Measurements from ENCODE around the gene PCF11. TPM values are rescaled to one million over a fixed set of nuclear protein-coding genes. Genes with fewer than 3 reads are reported as not detected.

PCF11 gene
- total RNA-seq, 1 experiment from 2014 or later: 41.9 TPM

GRCh38 chr11:83156144-83156995 lies 561 bp upstream of the PCF11 start (continued):
- TF ChIP-seq, protein P1, sequence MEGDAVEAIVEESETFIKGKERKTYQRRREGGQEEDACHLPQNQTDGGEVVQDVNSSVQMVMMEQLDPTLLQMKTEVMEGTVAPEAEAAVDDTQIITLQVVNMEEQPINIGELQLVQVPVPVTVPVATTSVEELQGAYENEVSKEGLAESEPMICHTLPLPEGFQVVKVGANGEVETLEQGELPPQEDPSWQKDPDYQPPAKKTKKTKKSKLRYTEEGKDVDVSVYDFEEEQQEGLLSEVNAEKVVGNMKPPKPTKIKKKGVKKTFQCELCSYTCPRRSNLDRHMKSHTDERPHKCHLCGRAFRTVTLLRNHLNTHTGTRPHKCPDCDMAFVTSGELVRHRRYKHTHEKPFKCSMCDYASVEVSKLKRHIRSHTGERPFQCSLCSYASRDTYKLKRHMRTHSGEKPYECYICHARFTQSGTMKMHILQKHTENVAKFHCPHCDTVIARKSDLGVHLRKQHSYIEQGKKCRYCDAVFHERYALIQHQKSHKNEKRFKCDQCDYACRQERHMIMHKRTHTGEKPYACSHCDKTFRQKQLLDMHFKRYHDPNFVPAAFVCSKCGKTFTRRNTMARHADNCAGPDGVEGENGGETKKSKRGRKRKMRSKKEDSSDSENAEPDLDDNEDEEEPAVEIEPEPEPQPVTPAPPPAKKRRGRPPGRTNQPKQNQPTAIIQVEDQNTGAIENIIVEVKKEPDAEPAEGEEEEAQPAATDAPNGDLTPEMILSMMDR (IDR thresholded peaks at IDR 0.05 in 2 of 3, conservative IDR thresholded peaks at IDR 0.05 in 1 of 3; ENCODE audit: borderline replicate concordance in 1 of 3, insufficient read depth in 1 of 3, low read depth in 2 of 3, low read length in 2 of 3): no peak
- TF ChIP-seq CBX3 (IDR thresholded peaks at IDR 0.05; ENCODE audit: low read depth): peak; percentile 49; the same call in 1 of the 2 replicates

GRCh38 chr11:83157594-83158356 lies 844 bp downstream of the PCF11 start:
- Histone ChIP-seq H3K9me2 (ENCODE audit: insufficient read depth) (no peaks in the 10 kb centered on the region), H3K9ac (ENCODE audit: low read length) (peak overlapping the region; percentile 96), H3K4me1 (ENCODE audit: control insufficient read depth in 1 of 2, insufficient read depth in 2 of 2, low read length in 2 of 2) (peaks cover 5 to 28% of the 10 kb centered on the region in 2 experiments; a peak in 3 of 4 replicates), H3K36me3 (ENCODE audit: control insufficient read depth in 1 of 2, insufficient read depth in 2 of 2, low read length in 2 of 2) (peaks cover 19% of the 10 kb centered on the region in 2 experiments), H2AFZ (ENCODE audit: low read depth, low read length, poor library complexity, severe bottlenecking) (no peak overlapping the region), H3K79me2 (ENCODE audit: insufficient read depth, low read length) (peaks cover 58% of the 10 kb centered on the region), H3K4me3 (replicated peaks in 1 of 2; ENCODE audit: low read depth in 1 of 2, low read length in 2 of 2) (peak overlapping the region; percentile 96 to 97), H4K20me1 (ENCODE audit: insufficient read depth) (peaks cover 27% of the 10 kb centered on the region; the same call in 1 of the 2 replicates), H3K4me2 (ENCODE audit: low read length) (peak overlapping the region; percentile 91), H3K9me3 (ENCODE audit: control insufficient read depth in 1 of 2, insufficient read depth in 1 of 2, low read depth in 1 of 2, low read length in 2 of 2) (no peaks in the 10 kb centered on the region), H3K27me3 (ENCODE audit: insufficient read depth, low read length) (no peaks in the 10 kb centered on the region), H3K27ac (ENCODE audit: low read depth, low read length) (peak overlapping the region; percentile 88)
- ChIA-PET CTCF (no interaction called here), RAD21 (ENCODE audit: low non-redundant PET in 1 of 2, low total read pairs in 2 of 2, uncharacterized antibody in 2 of 2, unreplicated experiment in 2 of 2) (no interaction called here), POLR2A (interaction anchor here (0.5 to 2.3 kb wide), 4 partner anchors 16 to 172 kb away, joined by 3 to 10 read pairs (median 6); no protein-coding TSS in a partner anchor)
- TF ChIP-seq TCF7L2 (IDR thresholded peaks at IDR 0.05; ENCODE audit: borderline replicate concordance, extremely low read depth, insufficient read depth, insufficient read length): peak; percentile 2
- TF ChIP-seq SRF (IDR thresholded peaks at IDR 0.05; ENCODE audit: low read depth): no peak
- peak; percentile 48 for TF ChIP-seq ZFX (IDR thresholded peaks at IDR 0.05)
- TF ChIP-seq, protein P2, sequence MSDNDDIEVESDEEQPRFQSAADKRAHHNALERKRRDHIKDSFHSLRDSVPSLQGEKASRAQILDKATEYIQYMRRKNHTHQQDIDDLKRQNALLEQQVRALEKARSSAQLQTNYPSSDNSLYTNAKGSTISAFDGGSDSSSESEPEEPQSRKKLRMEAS (IDR thresholded peaks at IDR 0.05): peak; percentile 73; the same call in 1 of the 2 replicates
- TF ChIP-seq, protein P3, sequence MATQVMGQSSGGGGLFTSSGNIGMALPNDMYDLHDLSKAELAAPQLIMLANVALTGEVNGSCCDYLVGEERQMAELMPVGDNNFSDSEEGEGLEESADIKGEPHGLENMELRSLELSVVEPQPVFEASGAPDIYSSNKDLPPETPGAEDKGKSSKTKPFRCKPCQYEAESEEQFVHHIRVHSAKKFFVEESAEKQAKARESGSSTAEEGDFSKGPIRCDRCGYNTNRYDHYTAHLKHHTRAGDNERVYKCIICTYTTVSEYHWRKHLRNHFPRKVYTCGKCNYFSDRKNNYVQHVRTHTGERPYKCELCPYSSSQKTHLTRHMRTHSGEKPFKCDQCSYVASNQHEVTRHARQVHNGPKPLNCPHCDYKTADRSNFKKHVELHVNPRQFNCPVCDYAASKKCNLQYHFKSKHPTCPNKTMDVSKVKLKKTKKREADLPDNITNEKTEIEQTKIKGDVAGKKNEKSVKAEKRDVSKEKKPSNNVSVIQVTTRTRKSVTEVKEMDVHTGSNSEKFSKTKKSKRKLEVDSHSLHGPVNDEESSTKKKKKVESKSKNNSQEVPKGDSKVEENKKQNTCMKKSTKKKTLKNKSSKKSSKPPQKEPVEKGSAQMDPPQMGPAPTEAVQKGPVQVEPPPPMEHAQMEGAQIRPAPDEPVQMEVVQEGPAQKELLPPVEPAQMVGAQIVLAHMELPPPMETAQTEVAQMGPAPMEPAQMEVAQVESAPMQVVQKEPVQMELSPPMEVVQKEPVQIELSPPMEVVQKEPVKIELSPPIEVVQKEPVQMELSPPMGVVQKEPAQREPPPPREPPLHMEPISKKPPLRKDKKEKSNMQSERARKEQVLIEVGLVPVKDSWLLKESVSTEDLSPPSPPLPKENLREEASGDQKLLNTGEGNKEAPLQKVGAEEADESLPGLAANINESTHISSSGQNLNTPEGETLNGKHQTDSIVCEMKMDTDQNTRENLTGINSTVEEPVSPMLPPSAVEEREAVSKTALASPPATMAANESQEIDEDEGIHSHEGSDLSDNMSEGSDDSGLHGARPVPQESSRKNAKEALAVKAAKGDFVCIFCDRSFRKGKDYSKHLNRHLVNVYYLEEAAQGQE (IDR thresholded peaks at IDR 0.05; ENCODE audit: low read depth): no peak
- no peak for TF ChIP-seq ELF1 (IDR thresholded peaks at IDR 0.05; ENCODE audit: borderline replicate concordance, low read depth)
- TF ChIP-seq YY1 (IDR thresholded peaks at IDR 0.05; ENCODE audit: extremely low read depth, insufficient replicate concordance, low read depth, low read length): peak; percentile 79
- no TSS peak for BruUV-seq (replicated peaks)
- intact Hi-C loops (cut with micrococcal nuclease): loop anchor here (1.0 to 5.0 kb wide), 3 partner anchors 35 to 129 kb away; partner anchors contain the start of genes ANKRD42 and CCDC90B
- DNase-seq (ENCODE audit: low read depth, low spot score) (no peak), ATAC-seq (peak; percentile 16; the same call in 1 of the 2 replicates)

Data from HCT116 (cell line).